Fibroblast of mammary gland (primary cell): Measurements from ENCODE around the gene CKS1B.

ENCODE experiments used
- DNase-seq: peaks from one replicate; pipeline ENCODE4 v3.0.0-alpha.2; 2010; ENCODE audit warnings: low read depth
- H3K4me3 ChIP-seq: 2 replicates; pipeline ENCODE4 v1.5.1; 2011; ENCODE audit warnings: low read depth, mild to moderate bottlenecking, low read length, moderate library complexity; ENCODE audit not compliant: control insufficient read depth
- TF ChIP-seq, protein P1 (sequence below): conservative IDR thresholded peaks from 2 replicates; pipeline ENCODE4 v1.5.1; 2011; ENCODE audit warnings: low read depth, low read length, inconsistent platforms; ENCODE audit not compliant: control insufficient read depth, insufficient read depth

Gene CKS1B

GRCh38 chr1:154955718-154956543, 18.6 kb upstream of the CKS1B start, which contains the start of gene PBXIP1:
Gene PBXIP1 (minus strand): TSS chr1:154956099. CDS start chr1:154953721, 2,378 bp downstream.
- peak within 1 kb of the TSS; percentile 55 for H3K4me3 ChIP-seq
- TF ChIP-seq, protein P1, sequence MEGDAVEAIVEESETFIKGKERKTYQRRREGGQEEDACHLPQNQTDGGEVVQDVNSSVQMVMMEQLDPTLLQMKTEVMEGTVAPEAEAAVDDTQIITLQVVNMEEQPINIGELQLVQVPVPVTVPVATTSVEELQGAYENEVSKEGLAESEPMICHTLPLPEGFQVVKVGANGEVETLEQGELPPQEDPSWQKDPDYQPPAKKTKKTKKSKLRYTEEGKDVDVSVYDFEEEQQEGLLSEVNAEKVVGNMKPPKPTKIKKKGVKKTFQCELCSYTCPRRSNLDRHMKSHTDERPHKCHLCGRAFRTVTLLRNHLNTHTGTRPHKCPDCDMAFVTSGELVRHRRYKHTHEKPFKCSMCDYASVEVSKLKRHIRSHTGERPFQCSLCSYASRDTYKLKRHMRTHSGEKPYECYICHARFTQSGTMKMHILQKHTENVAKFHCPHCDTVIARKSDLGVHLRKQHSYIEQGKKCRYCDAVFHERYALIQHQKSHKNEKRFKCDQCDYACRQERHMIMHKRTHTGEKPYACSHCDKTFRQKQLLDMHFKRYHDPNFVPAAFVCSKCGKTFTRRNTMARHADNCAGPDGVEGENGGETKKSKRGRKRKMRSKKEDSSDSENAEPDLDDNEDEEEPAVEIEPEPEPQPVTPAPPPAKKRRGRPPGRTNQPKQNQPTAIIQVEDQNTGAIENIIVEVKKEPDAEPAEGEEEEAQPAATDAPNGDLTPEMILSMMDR: peak; percentile 39
- peak; percentile 85 for DNase-seq

- H3K4me3 ChIP-seq: peak overlapping the region; percentile 55
- no peak for DNase-seq
- TF ChIP-seq, protein P1: no peak
These were observed 17.9 kb upstream of the CKS1B start for GRCh38 chr1:154956544-154956941.

DNA sequence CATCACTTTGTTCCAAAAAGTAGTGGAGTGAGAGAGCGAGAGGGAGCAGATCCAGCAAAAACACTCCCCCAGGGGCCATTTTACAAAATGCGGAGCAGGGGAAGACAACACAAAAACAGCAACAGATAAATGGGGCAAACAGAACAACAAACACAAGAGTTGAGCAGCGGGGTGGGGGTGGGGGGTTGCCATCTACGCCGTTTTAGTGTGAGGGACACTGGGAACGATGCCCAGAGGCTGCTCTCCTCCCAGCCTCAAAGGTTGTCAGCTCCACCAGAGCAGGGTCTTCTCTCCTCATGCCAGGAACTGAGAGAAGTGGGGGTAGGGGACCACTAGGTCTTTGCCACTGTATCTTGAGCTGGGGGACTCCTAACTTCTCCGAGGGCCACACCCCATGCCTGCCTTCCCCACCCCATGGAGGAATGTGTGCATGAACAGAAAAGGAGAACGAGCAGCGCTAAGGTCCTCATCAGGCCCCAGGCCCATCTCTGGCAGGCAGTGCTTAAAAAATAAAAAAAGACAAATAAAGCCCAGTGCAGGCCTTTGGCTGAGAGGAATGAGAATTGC, 17.3 kb upstream of the CKS1B start:
- no peak for DNase-seq
- TF ChIP-seq, protein P1: no peak
- no peak overlapping the region for H3K4me3 ChIP-seq

DNA sequence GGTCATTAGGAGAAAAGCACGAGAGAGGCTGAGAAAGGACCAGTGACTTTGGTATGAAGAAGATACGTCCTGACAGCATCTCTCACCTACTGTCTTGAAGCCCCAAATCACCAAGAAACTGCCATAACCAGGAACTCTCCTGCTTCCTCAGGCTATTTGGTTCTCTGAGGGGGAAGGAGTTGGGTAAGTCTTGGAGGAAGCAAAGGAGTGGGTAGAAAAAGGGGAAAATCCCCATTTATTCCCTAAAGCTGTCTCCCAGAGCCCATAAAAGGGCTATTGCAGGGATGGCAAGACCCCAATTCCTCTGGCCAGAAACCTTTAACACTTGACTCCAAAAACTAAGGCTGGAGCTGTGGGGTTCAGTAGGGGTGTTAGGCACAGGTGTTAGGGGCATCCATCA, 16.4 kb upstream of the CKS1B start:
- TF ChIP-seq, protein P1: no peak
- no peak overlapping the region for H3K4me3 ChIP-seq
- DNase-seq: no peak

DNA sequence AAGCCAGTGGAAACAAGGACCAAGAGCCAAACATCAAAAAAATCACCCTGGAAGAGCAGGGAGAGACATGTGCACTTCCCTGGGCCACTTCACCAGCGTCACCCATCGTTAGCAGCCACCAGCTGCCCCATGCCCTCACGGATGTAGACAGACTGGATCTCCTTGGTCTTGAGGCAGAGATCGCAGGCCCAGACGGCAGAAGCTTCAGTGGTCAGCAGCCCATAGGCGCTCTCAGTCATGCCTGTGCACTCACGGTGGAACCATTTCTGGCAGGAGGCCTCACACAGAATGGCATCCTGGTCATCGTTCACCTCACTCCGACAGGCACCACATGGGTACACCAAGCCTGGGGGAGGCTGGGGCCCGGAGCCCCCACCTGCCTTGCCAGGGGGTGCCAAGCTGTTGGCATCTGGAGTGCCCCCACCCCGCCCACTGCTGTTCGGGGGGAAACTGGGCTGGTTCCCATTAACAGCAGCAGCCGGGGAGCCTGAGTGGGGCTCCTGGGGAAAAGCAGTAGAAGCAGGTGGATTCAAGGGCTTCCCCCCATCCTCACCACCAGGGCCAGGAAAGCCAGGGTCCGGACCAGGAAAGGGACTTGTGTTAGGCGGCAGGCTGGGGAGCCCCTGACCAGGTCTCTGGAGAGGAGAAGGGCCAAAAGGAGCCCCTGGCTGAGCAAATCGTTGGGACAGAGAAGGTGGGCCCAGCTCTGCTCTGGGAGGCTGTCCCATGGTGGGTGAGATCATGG, 15.6 kb upstream of the CKS1B start:
- H3K4me3 ChIP-seq: no peak overlapping the region
- DNase-seq: no peak
- TF ChIP-seq, protein P1: no peak

DNA sequence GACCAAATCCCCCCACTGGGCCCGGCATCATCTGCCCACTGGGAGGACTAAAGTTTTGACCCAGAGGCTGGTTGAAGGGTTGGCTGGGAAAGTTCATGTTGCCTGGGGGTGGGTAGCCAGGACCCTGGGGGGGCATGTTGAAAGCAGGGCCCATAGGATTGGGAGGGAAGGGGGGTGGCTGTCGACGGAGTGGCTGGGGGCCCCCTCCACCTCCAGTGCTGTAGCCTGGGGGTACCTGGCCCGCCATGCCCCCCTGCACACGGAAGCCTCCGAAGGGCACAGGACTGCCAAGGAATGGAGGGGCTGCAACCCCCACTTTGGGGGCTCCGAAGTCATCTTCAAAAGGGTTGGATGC, 15.1 kb upstream of the CKS1B start:
- no peak overlapping the region for H3K4me3 ChIP-seq
- TF ChIP-seq, protein P1: no peak
- DNase-seq: no peak
